Iris pigment epithelial cell (primary cell): ENCODE results near the gene FKBP7.
"Not testable (repeated sequence)": the region's sequence is repeated elsewhere in the genome, so short reads cannot be mapped to it uniquely, and the experiment has no call there.

ENCODE experiments used
- DNase-seq: peaks from one replicate; pipeline ENCODE4 v3.0.0-alpha.2; 2011; ENCODE audit warnings: low read depth

Gene FKBP7

DNA sequence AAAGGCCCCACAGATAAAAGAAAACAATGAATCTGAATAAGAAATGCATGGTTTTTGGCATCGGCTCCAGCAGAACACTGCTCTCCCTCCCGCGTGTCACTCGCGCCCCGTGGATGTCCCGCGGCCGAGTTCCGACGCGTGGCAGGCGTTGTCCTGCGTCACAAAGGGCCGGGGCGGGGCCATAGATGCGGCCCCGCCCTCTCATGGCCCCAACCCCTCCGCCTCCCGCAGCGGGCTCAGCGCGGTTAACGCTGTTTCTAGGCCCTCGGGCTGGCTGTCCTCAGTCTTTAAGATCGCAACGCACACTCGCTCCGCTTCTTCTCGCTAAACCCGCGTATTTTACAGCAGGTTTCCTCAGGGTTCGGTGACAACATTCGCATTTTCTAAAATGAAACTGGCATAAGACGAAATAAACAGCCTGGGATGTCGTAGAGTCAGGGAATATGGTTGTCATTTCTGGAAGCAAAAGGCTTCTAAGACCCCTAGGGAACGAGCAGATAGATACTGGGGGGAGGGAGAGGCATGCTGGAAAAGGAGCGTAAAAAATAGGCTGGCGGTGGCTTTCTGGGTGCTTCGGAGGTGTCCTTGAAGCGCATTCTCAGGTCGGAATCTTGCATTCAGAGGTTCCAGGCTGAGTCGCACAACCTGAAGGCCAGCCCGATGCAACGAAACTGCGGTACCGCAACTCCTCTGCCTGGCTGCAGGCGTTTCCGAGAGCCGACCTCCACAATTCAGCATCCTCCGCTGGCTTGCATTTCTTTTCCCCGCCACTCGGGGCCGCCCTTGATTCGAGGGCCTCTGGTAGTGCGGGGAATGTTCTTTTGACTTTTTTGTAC, at the start of gene FKBP7:
Gene FKBP7 (minus strand): TSS at position 162 of the 836 bp plus-strand sequence. CDS start 101 bp downstream, at position 61.
- DNase-seq = peak; percentile 81

- no peak for DNase-seq
These were observed 49.2 kb upstream of the FKBP7 start for GRCh38 chr2:178527592-178527991.

- no peak for DNase-seq
These were observed 47.9 kb upstream of the FKBP7 start for GRCh38 chr2:178526256-178526655.

DNA sequence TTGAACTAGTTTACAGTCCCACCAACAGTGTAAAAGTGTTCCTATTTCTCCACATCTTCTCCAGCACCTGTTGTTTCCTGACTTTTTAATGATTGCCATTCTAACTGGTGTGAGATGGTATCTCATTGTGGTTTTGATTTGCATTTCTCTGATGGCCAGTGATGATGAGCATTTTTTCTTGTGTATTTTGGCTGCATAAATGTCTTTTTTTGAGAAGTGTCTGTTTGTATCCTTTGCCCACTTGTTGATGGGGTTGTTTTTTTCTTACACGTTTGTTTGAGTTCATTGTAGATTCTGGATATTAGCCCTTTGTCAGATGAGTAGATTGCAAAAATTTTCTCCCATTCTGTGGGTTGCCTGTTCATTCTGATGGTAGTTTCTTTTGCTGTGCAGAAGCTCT, 47.1 kb upstream of the FKBP7 start:
- not testable (repeated sequence) for DNase-seq

- DNase-seq = not testable (repeated sequence)
These were observed 46.6 kb upstream of the FKBP7 start for GRCh38 chr2:178525010-178525409.

- no peak for DNase-seq
These were observed 45.3 kb upstream of the FKBP7 start for GRCh38 chr2:178523596-178524134.

- peak; percentile 80 for DNase-seq
These were observed 44.7 kb upstream of the FKBP7 start for GRCh38 chr2:178522950-178523595.

DNA sequence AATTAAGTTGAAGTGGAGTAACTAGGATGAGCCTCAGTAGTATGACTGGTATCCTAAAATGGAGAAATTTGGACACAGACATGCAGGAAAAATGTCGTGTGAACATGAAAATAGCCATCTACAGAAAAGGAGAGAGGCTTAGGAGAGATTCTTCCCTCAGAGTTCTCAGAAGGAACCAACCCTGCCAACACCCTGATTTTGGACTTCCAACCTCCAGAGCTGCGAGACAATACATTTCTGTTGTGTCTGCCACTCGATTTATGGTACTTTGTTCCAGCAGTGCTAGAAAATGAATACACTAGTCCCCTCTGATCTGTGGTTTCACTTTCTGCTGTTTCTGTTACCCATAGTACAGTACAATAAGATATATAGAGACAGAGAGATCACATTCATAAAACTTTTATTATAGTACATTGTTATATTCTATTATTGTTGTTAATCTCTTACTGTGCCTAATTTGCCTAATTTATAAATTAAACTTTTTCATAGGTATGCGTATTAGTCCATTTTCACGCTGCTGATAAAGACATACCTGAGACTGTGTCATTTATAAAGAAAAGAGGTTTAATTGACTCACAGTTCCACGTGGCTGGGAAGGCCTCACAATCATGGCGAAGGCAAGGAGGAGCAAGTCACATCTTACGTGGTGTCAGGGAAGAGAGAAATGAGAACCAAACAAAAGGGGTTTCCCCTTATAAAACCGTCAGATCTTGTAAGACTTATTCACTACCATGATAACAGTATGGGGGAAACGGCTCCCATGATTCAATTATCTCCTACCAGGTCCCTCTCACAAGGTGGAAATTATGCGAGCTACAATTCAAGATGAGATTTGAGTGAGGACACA, 43.1 kb upstream of the FKBP7 start:
- DNase-seq = no peak

DNA sequence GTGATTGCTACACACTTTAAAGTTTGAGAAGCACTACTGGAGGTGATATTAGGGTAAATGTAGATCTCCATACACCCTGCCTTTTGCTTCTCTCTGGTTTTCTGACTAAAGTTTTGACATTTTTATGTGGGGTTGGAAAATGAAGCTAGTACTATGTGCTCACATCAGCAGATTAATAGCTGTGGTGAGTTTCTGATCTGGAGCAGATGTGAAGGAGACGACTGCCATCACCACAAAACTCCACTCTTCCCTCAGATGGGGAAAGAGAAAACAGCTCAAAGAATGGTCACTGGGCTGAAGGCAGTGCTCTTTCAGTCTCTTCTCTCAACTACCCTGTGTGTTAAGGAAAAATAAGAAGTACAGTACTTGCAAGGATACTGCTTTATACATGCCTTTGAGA, 39.1 kb upstream of the FKBP7 start:
- no peak for DNase-seq

DNA sequence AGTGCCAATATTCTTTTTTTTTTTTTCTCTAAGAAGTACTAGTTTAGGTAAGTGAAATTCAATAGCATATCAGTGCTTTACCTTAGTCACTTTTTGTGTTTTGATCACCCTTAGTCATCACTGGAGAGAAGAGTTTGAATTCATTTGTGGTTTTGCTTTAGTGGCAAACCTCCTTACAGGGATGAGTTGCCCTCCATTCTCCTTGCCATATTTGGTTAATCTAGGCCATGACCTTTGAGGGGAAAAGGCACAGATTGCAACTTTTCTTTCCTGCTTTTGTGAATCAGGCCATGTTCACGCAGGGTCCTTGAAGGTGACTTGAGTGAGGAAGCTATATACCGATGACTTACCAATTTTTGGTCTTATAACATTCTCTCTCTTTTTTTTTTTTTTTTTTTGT, 36.3 kb upstream of the FKBP7 start:
- DNase-seq = peak; percentile 65

DNA sequence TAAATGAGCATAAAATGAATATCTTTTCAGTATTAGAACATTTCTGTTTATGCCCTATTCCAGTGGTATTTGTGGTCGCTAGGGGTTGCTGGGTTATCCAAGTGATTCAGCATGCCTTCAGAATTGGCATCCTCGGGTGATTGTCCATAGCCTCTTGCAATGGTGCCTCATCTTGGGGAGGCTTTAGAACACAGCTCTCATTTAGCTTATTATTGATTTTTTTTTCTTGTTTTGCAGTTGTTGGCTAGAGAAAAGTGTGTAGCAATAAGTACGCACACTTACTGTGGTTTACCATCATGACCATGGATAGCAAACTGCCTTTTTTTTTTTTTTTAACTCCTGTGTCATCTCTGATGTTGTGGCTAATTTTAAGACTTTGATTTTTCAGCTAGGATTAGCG, 35.5 kb upstream of the FKBP7 start:
- no peak for DNase-seq

- DNase-seq = peak; percentile 30
These were observed 34.1 kb upstream of the FKBP7 start for GRCh38 chr2:178512484-178512883.

GRCh38 chr2:178510384-178510783, 32.0 kb upstream of the FKBP7 start:
- no peak for DNase-seq

DNA sequence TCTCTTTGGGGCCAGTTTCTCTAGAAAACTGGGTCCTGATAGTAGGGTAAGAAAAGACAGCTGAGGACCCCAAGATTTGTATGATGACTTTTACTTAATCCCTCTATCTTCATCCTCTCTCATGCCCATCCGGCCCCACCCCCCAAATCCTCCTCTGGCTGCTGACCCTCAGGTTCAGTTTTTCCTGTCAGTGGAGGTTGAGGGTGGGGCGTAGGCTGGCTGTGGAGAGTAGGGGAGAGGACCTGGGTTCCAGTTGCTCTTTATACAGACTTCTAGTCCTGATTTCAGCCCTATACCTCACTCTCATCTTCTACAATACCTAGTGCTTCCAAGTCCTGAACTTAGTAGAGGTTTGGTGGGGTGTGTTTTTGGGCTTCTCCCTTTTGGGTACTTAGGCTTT, 30.2 kb upstream of the FKBP7 start:
- no peak for DNase-seq

- DNase-seq = no peak
These were observed 28.5 kb upstream of the FKBP7 start for GRCh38 chr2:178506949-178507348.

DNA sequence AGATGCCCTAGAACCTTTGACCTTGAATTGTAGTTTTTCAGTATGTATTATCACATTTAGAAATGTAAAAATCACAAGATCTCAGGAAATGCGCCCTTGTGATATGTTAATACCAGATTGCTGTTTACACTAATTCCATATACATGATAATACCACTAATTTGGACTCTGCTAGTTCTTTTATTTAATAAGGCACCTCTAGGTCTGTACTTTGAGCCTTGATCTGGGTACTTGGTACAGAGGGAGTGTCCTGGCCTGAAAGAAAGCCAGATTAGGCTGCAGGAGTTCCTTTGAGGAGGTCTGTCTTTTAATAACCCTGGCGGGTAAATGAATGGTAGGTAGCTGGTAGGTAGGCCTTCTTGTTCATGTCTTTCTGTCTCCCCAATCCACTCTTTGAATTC, 28.1 kb upstream of the FKBP7 start:
- no peak for DNase-seq

GRCh38 chr2:178506101-178506500, 27.7 kb upstream of the FKBP7 start:
- DNase-seq = no peak

DNA sequence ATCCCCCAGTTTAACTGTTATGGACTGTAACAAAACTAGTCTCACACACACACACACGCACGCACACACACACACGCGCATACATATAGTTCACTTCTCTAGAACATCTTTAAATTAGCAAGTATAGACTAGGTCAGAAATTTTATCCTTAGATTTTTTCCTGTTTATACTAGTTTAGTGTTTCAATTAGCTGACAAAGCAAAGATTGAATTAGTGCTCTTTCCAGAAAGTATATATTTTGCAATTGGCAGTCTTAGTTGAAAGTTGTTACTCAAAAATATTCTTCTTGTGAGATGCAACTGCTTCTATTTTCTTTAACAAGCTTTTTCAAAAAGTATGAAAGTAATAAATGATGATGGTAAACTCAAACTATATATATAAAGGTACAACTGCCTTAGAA, 24.4 kb upstream of the FKBP7 start:
- no peak for DNase-seq

GRCh38 chr2:178499640-178500039, 21.2 kb upstream of the FKBP7 start:
- DNase-seq = no peak

- DNase-seq = no peak
These were observed 19.7 kb upstream of the FKBP7 start for GRCh38 chr2:178498137-178498536.

DNA sequence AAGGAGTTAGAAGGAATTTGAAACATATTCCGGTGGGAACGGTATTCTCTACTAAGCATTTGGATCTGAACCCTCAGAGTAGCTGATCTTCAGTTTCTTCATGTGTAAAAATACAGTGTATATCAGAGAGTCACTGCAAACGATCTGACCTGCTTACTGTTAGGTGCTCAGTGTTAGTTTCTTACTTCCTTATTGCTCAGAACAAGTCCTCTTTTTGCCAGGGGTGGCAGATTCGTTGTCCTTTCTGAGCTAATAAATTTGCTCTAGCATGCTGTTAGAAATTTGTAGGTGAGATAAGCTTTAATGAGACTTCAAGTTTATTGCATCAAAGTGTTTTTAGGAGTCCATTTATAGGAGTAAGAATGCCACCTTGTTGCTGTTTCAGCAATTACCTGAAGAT, 17.6 kb upstream of the FKBP7 start:
- DNase-seq = no peak

DNA sequence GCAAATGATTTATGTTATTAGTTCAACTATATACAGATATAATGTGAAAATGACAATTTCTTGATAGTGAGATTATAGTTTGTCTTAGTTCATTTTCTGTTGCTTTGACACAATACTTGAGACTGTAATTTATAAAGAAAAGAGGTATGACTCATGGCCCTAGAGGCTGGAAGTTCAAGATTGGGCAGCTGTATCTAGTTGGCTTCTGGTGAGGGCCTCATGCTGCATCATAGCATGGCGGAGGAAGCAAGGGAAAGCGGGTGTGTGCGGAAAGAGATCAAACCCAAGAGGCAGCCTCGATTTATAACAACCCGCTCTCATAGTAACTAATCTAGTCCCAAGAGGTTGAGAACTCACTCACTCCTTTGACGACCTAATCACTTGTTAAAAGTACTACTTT, 13.2 kb upstream of the FKBP7 start:
- DNase-seq = no peak
